GM18909 (cell line): Measurements from ENCODE around the gene ZNF213.
"Not testable (repeated sequence)": the region's sequence is repeated elsewhere in the genome, so short reads cannot be mapped to it uniquely, and the experiment has no call there.

ENCODE experiments used
- ATAC-seq: cut with Tn5 transposase; IDR thresholded peaks from one replicate; pipeline ENCODE4 v1.9.1; 2021; ENCODE audit warnings: mild to moderate bottlenecking; ENCODE audit not compliant: unreplicated experiment, poor library complexity

Gene ZNF213

DNA sequence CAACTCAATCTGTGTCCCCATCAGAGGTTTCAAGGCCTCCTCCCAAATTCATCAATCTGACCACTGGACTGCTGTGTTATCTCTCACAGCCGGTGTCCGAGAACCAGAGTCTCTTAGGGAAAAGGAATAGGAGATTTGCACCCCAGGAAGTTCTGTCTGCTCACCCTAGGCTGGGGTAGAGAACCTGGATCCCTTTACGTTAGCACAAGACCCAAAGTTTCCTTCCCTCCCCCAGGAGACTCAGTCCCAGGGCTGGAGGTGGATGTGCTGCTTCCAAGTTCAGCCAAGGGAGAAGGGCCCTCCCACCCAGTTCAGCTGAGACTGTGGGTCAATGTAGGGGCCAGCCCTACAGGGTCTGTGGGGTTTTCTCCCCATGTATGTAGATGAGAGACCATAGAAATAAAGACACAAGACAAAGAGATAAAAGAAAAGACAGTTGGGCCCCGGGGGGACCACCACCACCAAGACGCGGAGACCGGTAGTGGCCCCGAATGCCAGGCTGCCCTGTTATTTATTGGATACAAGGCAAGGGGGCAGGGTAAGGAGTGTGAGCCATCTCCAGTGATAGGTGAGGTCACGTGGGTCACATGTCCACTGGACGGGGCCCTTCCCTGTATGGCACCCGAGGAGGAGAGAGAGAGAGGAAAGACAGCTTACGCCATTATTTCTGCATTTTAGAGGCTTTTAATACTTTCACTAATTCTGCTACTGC lies 30.4 kb downstream of the ZNF213 start:
- no peak for ATAC-seq

DNA sequence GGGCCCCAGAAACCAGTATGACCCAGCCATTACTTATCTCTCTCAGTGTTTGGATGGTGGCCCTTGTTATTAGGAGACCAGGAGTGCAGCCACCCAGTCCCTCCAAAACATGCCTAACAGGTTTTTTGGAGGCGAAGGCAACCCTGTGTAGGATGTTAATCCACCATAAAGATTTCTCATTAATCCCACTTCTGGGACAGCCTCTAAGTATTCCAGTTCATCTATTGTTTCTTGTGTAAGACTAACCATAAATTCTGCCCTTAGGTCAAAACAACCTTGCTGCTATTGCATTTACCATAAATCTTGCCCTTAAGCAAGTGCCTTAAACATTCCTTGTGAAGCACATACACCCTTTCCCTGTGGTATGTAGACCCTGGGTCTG lies 31.7 kb downstream of the ZNF213 start:
- no peak for ATAC-seq

DNA sequence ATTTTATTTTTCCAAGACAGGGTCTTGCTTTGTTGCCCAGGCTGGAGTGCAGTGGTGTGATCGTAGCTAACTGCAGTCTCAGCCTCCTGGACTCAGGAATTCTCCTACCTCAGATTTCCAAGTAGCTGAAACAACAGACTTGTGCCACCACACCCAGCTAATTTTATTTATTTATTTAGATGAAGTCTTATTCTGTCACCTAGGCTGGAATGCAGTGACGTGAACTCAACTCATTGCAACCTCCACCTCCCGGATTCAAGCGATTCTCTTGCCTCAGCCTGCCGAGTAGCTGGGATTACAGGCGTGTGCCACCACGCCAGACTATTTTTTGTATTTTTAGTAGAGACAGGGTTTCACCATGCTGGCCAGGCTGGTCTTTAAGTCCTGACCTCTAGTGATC lies 33.9 kb downstream of the ZNF213 start:
- ATAC-seq: not testable (repeated sequence)

DNA sequence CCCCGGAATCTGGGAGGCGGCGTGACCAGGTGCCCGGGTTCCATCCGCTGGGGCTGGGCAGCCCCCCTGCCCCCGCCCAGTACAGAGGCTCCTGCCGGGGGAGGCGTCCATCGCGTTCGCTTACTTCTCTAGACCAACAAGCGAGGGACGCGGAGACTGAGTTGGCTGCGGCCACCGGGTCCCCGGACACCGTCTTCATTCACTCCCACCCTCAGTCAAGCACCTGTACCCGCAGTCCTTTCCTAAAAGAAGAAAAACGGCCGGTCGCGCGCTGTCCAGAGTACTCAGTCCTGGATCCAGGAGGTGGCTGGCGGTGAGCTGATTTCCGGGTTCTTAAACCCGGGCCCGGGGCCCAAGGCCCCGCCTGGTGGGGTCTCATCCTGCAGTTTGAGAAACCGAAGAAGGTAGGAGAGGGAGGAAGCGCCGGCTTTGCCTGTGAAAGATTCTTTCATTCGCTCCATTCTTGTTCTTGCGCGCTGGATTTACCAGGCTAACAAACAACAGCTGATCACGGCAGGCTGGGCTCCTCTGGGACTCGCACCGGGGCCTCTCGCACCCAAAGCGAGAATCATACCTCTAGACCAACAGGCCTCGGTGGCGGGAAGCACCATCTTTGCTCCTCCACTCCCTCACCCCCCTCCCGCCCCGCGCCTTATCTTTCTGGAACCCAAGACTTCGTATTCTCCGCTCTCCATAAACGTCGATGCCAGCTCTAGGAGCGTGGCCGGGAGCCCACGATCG lies 35.8 kb downstream of the ZNF213 start:
- no peak for ATAC-seq

DNA sequence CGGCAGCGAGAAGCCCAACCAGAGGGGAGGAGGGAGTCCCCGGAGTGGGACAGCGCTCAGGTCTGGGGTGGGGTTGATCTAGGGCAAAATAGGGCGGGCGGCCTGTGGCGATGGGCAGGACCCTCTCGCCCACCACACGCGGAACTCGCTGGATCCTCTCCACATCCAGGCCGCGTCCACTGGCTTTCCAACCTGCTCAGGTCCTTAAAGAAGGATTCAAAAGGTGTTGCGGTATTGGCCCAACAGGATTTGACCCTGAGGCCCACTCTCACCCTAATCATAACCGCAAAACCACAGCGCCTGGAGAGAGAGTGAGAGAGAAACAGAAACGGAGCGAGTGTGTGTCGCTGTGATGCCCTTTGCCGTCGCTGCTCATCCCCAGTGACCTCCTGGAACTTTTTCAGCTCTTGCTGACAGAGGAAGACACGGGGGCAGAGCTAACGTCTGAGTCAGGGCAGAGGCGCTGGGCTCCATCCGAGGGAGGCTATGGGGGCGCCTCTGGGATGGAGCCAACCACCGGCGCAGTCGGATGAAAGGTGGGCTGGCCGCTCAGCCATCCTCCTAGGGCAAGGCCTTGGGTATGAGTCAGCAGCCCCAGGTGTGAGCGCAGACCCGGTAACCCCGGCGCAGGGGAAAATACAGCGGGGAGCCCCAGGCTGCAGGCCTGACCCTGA lies 36.5 kb downstream of the ZNF213 start:
- ATAC-seq: peak; percentile 50

DNA sequence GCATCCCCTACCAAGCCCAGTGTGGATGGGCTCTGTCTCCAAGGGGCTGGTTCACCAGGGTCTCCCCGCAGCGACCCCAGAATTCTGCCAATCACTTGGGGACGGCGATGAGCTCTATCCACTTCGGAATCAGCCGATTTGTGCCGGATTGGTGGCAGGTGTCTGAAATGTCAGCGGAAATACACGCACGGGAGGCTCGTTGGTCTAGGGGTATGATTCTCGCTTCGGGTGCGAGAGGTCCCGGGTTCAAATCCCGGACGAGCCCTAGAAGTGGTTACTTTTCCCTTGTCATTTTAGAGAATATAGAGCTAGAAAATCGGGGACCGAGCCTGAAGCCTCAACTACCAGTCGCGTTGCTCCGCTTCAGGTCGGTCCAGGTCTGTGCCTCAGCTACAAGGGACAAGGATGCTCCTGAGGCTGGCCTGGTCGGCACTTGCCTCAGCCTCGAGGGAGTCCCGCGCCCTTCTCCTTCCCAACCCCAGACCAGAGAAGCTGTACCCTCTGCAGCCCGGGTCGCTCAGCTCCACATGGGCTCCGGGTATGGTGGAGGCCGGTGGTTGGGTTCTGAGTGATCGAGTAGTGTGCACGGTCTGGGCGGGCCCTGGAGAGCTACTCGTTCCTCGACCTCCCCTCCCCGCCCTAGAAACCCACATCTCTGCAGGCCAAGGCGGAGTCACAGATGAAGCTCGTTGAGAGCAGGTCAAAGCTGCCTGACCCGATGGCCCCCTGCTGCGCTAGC lies 37.2 kb downstream of the ZNF213 start:
- peak; percentile 32 for ATAC-seq

DNA sequence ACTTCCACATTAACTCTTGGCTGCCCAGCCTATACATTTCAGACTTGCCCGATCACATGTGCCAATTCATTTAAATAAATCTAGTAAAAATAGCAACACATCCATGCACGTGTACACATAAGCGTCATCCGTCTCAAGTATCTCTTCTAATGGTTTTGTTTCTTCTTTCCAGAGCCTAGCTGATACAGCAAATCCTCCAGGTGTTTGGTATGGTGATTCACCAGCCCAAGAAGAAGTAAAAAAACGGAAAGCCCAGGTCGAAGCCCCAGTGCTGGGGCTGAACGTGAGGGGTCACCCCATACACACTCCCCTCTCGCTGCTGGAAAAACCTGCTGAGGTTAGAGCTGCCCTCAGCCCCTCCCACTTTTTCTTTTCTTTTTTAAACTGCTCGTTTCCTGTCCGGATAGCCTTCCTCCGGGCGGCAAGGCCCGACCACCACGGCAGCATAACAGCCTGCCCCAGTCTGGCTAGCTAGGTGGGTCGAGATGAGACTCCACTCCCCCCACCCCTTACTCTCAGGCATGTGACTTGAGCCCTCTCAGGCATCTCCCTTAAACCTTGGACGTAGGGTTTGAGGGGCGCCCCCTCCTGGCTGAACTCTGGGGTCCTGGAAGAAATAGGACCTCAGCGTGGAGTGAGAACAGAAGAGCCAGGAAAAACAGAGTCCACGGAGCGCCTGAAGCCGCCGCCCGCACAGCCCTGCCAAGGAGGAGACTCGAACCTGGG lies 39.2 kb downstream of the ZNF213 start:
- ATAC-seq: no peak

DNA sequence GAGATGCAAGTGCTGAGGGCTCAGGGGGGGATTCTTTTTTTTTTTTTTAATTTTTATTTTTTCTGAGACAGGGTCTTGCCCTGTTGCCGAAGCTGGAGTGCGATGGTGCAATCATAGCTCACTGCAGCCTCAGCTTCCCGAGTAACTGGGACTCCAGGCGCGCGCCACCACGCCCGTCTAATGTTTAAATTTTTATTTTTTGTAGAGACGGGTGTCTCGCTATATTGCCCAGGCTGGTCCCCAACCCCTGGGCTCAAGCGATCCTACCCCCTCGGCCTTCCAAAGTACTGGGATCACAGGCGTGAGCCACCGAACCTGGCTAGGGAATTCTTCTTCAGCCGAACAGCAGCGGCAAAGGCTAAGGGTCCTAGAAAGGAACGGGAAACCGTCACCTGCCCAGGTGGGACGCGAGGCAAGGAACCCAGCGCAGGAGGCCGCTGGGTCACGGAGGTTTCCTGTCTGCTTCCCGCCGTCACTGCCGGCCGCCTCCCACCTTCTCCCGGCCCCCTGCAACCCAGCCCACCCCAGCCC lies 39.9 kb downstream of the ZNF213 start:
- ATAC-seq: no peak

DNA sequence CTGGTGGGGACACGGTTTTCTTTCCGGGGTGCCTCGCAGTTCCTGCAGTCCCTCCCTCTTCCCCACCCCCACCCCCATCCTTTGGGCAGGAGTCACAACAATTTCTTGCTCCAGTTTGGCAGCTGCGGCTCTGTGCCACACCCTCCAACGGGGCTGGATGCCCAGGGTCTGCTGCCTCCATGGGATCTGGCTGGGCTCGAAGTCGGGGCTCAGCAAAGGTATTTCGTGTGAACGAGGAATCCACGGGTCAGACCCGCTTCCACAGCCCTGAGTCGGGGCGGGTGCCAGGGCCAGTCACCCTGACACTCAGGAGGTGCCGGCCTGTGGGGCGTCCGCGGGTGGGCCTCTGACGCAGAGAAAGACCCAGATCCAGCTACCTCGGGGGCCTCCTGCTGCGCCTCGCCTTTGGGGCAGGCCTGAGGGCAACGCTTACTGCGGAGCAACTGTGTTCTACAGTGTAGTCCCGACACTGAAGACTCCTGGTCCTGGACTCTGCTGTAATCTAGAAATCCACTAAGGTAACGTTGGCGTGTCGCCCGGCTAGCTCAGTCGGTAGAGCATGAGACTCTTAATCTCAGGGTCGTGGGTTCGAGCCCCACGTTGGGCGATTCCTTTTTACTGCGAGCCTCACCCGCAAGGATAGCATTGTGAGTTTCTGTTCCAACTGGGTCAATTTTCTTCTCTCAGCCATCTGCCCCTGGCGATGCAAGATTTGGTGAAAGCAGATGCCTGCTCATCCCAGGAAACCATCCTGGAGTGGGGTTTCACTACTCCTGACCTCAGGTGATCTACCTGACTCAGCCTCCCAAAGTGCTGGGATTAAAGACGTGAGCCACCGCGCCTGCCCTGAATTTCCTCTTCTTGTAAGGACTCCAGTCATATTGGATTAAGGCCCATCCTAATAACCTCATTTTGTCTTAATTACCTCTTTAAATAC lies 40.6 kb downstream of the ZNF213 start:
- no peak for ATAC-seq

DNA sequence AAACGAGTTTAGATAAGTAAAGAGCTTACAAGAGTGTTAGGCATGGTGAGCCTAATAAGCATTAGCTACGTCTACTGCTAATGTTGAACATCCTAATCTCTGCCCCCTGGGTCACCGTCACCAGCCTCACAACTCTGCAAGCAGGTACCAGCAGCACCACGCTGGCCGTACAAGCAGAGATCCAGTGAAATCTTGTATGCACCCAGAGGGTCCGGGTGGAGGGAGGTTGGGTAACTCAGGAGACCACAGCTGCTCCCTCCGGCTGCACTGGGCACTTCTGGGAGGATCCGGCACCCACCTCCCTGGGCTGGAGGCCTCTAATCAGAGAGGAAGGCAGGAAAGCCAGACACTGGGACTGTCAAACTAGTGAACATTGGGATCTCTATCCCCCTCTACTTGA lies 44.8 kb downstream of the ZNF213 start:
- ATAC-seq: no peak

DNA sequence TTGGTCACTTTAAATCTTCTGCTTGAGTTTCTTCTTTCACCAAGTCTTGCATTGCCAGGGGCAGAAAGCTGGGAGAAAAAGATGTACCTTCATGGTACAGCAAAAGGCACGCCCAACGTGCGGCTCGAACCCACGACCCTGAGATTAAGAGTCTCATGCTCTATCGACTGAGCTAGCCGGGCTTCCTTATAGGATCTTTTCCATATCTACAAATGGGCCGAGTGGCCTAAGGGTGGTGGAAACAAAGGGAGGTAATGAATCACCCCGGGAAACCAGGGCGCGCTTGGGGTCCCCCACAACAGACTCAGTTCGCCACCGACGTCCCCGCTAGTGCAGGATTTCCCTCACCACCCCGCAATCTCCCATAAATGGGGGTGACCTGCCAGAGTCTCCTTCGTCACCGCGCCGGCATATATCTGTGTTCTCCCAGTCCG lies 45.6 kb downstream of the ZNF213 start:
- no peak for ATAC-seq

DNA sequence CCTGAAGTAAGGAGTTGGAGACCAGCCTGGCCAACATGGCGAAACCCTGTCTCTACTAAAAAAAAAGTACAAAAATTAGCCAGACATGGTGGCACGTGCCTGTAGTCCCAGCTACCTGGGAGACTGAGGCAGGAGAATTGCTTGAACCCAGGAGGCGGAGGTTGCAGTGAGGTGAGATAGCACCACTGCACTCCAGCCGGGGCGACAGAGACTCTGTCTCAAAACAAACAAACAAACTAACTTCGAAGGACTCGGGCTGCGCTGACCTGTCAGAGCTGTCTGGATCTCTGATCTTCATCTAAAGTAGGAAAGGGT lies 47.4 kb downstream of the ZNF213 start:
- not testable (repeated sequence) for ATAC-seq

DNA sequence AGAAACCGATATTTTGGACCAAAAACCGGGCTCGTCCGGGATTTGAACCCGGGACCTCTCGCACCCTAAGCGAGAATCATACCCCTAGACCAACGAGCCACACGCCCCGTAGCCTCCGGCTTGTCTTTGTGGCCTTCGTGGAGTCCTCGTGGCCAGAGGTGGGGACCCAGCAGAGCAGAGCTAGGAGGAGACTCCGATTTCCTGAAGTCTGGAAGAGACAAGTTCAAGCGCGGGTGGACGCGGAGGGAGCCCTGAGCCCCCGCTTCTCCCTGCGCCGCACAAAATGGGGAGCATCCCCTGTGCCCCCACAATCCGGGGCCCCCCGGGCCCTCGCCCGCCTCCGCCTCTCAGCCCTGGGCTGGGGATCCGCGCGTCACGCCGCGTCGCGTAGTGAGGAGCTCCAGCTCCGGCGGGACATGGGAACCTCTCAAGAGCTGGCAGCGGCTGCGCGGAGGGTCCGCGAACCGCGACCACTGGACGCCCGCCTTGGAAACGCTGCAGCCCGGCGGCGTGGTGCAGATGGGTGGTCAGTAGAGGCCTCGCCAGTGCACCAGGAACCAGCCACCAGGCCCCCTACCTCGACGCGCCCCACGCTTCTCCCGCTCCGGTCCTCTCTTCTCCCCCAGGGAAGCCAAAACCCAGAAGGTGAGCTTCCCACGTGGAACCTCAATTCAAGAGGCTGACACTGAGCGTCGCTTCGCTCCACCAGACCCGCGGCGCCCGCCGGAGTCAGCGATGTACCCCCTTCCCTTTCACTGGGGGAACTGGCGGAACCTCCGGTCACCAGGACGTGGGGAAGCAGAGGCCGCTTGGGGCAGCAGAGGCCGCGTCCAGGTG lies 48.0 kb downstream of the ZNF213 start:
- ATAC-seq: no peak

DNA sequence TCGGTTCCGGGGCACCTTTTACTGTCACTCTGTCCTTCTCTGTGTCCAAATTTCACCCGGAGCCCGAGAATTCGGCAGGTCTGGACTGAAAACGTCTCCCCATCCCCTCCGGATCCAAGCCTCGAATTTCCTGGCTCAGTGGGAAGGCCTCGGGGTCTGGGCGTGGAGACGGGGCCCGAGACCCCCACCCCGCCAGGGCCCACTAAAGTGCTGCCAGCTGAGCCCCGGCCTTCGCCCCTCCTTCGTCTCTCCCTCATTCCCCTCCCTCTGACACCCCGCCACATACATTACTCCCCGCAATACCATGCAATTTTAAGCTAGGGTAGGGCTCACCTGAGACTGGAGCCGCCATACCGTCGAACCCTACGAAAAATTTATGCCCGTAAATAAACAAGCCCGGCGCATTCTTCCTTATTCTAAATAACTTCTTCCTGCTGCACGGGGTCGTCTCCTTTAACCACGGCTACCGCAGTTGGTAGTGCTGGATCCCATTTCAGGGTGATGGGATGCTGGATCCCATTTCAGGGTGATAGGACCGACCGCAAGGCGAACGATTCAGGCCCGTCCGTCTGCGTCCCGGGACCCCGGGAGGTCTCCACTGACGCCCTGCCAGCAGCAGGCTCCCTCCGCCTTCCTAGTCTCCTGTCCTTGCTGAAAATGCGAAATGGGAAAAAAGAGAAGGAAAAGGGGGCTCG lies 48.8 kb downstream of the ZNF213 start:
- no peak for ATAC-seq

DNA sequence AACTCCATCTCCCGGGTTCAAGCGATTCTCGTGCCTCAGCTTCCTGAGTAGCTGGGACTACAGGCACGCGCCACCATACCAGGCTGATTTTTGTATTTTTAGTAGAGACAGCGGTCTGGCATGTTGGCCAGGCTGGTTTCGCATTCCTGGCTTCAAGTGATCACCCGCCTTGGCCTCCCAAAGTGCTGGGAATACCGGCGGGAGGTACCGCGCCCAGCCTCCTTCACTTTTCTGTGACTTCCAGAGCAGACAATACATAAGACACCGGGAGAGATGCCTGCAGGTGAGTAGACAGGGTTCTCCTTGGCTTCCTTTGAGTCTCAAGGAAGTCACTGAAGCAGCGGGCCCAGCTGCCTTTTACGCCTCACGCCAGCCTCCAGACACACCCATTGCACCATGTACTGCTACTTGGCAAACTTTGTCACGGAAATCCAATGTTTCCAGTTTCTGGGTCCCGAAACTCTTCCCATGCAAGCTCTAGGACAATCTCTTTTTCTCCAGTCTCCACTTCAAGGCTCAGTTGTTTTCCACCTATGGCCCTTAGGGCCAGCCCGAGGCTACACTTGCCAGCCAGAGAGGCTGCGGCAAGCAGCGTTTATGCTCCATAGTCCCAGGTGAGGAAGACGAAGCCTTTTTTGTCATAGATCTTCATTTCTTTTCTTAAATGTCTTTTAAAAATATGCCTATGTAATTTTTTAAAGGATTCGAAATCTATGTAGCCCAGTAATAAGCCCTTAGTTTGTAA lies 52.3 kb downstream of the ZNF213 start:
- no peak for ATAC-seq

DNA sequence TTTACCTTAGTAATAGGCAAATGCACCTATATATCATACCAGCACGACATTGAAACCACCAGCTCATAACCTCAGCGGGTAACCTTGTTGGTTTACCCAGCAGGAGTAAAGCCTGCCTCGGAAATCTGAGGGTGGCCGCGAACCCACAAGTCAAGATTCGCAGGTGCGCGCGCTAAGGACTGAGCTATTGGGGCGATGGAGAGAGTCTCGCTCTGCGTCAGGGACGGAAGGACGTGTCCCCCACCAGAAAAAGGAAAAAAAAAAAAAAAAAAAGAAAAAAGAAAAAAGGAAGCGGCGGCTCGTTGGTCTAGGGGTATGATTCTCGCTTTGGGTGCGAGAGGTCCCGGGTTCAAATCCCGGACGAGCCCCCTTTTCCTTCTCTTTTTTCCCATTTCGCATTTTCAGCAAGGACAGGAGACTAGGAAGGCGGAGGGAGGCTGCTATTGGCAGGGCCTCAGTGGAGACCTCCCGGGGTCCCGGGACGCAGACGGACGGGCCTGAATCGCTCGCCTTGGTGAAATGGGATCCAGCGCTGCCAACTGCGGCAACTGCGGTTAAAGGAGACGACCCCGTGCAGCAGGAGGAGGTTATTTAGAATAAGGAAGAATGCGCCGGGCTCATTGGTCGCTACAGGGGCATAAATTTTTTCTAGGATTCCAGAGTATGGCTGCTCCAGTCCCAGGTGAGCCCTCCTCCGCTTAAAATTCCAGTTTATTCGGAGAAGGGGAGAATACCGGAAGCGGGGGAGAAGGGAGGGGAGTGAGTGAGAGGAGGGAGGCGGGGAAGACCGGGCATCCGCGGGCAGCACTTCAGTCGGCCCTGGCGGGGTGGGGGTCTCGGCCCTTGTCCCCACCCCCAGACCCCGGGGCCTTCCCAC lies 53.2 kb downstream of the ZNF213 start, which contains the start of gene OR1F1:
OR1F1 (plus strand) TSS at position 407 of the 877 bp plus-strand sequence.
- no peak for ATAC-seq
